SK-N-MC (cell line): ENCODE data around the gene CAMK1D.

ENCODE experiments used
- EZH2 ChIP-seq: fragments of 200-600 bp; sonication (generic); IDR thresholded peaks from one replicate; pipeline ENCODE4 v1.6.1; 2017; ENCODE audit warnings: antibody characterized with exemption
- FOXP2 ChIP-seq: optimal IDR thresholded peaks from 2 replicates; pipeline ENCODE3; 2011; ENCODE audit warnings: mild to moderate bottlenecking, moderate library complexity; ENCODE audit not compliant: insufficient read depth; ENCODE audit errors: extremely low read length, control extremely low read depth
- POLR2AphosphoS5 ChIP-seq: IDR thresholded peaks from 2 replicates; pipeline ENCODE4 v1.6.1; 2012; ENCODE audit warnings: mild to moderate bottlenecking, low read depth, low read length, borderline replicate concordance

DNA sequence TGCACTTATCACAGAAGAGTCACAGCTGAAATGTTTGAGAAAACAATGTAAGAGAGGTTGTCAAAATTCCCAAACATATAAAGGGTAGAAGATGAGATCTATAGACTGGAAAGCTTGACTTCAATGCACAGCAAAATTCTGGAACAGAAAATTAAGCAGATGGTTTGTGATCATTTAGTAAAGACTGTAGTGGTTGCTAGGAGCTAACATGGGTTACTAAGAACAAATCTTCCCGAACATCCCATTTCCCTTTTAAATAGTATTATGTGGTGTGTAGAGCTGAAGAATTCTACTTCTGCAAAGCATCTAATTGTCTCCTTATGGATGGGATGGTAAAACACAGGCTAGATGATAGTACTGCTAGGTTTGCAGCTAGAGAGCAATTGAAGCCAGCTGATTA, 312.3 kb downstream of the CAMK1D start:
- no peak for TF ChIP-seq POLR2AphosphoS5
- no peak for TF ChIP-seq EZH2
- TF ChIP-seq FOXP2: no peak
